Measurements from ENCODE around the gene GOPC. TPM values are rescaled to one million over a fixed set of nuclear protein-coding genes. Genes with fewer than 3 reads are reported as not detected.
A peak's percentile ranks its signal among the peaks of the same experiment; 100 is the strongest.

The GOPC gene
- total RNA-seq, 4 donors from 2014 or later, result 16.5 to 94.7 (median 26.6) TPM

DNA sequence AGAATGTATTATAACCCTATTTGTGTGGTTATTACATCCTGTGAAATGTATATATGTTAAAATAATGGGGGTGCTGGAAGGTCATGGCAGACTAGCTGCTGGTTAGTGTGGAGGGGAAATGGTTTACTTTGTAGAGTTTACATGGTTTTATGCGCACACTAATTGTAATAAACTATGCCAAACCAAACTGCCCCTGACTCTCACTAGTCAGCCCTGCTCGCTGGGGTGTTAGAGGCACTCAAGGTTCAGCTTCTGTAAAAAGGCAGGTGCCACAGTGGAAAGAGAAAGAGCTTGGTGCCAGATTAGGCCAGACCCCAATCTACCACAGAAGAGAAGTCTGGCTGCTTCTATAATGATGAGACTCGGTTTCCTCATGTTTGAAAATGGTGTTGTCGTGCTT, 52.7 kb downstream of the GOPC start:
- no peak for DNase-seq
- H3K4me3 ChIP-seq, result no peak overlapping the region
- TF ChIP-seq, protein P1, sequence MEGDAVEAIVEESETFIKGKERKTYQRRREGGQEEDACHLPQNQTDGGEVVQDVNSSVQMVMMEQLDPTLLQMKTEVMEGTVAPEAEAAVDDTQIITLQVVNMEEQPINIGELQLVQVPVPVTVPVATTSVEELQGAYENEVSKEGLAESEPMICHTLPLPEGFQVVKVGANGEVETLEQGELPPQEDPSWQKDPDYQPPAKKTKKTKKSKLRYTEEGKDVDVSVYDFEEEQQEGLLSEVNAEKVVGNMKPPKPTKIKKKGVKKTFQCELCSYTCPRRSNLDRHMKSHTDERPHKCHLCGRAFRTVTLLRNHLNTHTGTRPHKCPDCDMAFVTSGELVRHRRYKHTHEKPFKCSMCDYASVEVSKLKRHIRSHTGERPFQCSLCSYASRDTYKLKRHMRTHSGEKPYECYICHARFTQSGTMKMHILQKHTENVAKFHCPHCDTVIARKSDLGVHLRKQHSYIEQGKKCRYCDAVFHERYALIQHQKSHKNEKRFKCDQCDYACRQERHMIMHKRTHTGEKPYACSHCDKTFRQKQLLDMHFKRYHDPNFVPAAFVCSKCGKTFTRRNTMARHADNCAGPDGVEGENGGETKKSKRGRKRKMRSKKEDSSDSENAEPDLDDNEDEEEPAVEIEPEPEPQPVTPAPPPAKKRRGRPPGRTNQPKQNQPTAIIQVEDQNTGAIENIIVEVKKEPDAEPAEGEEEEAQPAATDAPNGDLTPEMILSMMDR (IDR thresholded peaks at IDR 0.05), result no peak
- no peak for TF ChIP-seq POLR2A (IDR thresholded peaks at IDR 0.05)
- no peaks in the 10 kb centered on the region for H3K9me3 ChIP-seq
- no peaks in the 10 kb centered on the region for H3K27me3 ChIP-seq
- no peaks in the 10 kb centered on the region for H3K36me3 ChIP-seq
- H3K4me1 ChIP-seq, result no peaks in the 10 kb centered on the region
- no peak overlapping the region for H3K27ac ChIP-seq
- intact Hi-C loops (cut with DNase I; ENCODE audit: low total_unique reads), result loop anchor here (10.0 kb wide), 1 partner anchor 95 kb away; no protein-coding TSS in a partner anchor

DNA sequence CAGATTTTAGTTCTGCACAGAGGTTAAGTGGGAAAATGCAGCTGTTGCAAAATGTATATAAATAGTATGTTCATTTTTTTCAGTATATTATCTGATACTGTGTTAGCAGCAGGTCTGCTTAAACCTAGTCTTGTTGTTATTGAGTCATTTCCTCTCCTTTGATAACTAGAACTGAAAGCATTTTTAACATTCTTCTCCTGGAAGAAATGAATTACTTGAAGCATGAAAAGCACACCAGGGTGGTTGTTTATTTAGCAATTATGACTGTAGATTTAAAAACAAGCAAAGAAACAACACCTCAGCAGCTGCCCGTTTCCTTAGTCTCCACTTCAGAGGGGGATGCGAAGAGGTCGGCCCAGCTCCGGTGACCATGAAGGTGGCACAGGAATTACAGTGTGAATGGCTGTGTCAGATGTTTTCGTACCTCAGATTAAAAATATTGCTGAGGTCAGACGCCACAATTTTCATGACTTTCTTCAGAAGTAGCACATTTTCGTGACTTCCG, 53.5 kb downstream of the GOPC start:
- intact Hi-C loops (cut with DNase I; ENCODE audit: low total_unique reads), result no loop called here
- Histone ChIP-seq H3K27ac (no peak overlapping the region), H3K4me1 (no peaks in the 10 kb centered on the region), H3K27me3 (no peaks in the 10 kb centered on the region), H3K4me3 (no peak overlapping the region), H3K36me3 (no peaks in the 10 kb centered on the region), H3K9me3 (no peaks in the 10 kb centered on the region)
- TF ChIP-seq, protein P1 (IDR thresholded peaks at IDR 0.05), result no peak
- no peak for TF ChIP-seq POLR2A (IDR thresholded peaks at IDR 0.05)
- DNase-seq, result no peak

DNA sequence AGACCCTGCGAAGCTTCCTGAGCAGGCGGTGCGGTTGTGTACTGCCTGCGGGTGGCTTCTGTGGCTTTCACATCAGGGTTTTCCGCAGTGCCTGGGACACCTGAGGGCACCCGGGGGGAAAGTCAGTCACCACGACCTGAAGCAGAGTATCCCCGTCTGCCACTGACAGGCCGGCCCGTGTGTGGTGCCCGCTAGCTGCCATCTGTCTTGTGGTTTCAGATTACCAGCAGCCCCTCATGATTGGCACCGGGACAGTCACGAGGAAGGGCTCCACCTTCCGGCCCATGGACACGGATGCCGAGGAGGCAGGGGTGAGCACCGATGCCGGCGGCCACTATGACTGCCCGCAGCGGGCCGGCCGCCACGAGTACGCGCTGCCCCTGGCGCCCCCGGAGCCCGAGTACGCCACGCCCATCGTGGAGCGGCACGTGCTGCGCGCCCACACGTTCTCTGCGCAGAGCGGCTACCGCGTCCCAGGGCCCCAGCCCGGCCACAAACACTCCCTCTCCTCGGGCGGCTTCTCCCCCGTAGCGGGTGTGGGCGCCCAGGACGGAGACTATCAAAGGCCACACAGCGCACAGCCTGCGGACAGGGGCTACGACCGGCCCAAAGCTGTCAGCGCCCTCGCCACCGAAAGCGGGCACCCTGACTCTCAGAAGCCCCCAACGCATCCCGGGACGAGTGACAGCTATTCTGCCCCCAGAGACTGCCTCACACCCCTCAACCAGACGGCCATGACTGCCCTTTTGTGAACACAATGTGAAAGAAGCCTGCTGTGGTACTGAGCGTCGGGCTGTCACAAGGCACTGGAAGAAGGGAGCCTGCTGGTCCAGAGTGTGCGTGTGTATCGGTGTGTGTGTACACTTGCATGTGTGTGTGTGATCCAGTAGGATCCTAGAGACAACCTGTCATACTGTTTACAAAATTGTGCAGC, 54.4 kb downstream of the GOPC start:
- intact Hi-C loops (cut with DNase I; ENCODE audit: low total_unique reads), result no loop called here
- H3K9me3 ChIP-seq, result no peaks in the 10 kb centered on the region

DNA sequence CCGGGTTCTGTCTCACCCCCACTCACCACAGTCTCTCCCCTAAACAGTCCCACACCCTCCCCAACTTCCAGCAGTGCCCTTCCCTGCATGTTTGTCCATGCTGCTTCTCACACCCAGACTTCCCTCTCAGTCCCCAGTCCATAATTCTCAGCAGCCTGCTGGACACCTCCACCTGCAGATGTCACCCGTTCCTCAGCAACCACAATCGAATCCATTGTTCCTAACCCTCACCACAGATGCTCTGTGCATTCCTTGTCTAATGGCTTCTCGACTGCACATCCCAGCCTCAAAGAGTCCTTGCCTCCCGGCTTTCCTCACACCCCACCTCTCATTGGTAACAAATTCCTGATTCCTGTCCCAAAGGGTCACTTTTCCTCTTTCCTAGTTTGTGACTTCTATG, 55.6 kb downstream of the GOPC start:
- intact Hi-C loops (cut with DNase I; ENCODE audit: low total_unique reads), result no loop called here
- H3K4me3 ChIP-seq, result no peak overlapping the region
- DNase-seq, result no peak
- H3K36me3 ChIP-seq, result no peaks in the 10 kb centered on the region
- no peaks in the 10 kb centered on the region for H3K9me3 ChIP-seq
- TF ChIP-seq, protein P1 (IDR thresholded peaks at IDR 0.05), result no peak
- TF ChIP-seq POLR2A (IDR thresholded peaks at IDR 0.05), result no peak
- no peaks in the 10 kb centered on the region for H3K27me3 ChIP-seq
- H3K27ac ChIP-seq, result no peak overlapping the region
- no peaks in the 10 kb centered on the region for H3K4me1 ChIP-seq

More for the DNA sequence above, 54.4 kb downstream of the GOPC start:
- no peak for TF ChIP-seq POLR2A (IDR thresholded peaks at IDR 0.05)
- TF ChIP-seq, protein P1 (IDR thresholded peaks at IDR 0.05), result no peak
- H3K4me1 ChIP-seq, result no peaks in the 10 kb centered on the region
- H3K27ac ChIP-seq, result no peak overlapping the region
- H3K27me3 ChIP-seq, result no peaks in the 10 kb centered on the region
- no peaks in the 10 kb centered on the region for H3K36me3 ChIP-seq
- peak; percentile 27 to 36 for DNase-seq
- H3K4me3 ChIP-seq, result peak overlapping the region; percentile 2 to 38

DNA sequence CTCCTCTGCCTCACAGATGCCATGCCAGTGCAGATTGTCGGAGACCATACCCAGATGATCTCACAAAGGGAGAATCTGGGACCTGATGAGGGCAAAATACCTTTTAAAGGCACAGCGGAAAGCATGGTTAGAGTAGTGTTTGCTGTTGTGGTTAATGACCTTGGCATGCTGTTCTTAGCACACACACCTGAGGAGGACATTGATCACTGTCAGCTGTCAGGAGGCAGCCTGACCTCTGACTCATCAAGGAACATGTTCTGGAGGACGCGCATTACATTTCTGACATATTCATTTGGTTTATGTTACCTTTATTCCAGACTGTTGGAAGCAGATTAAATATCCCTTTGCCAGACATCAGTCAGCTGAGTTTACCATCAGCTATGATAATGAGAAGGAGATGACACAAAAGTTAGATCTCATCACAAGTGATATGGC, 57.1 kb downstream of the GOPC start:
- Histone ChIP-seq H3K4me1 (no peaks in the 10 kb centered on the region), H3K9me3 (no peaks in the 10 kb centered on the region), H3K27ac (no peak overlapping the region), H3K36me3 (no peaks in the 10 kb centered on the region), H3K4me3 (no peak overlapping the region), H3K27me3 (no peaks in the 10 kb centered on the region)
- intact Hi-C loops (cut with DNase I; ENCODE audit: low total_unique reads), result no loop called here
- no peak for DNase-seq
- TF ChIP-seq POLR2A (IDR thresholded peaks at IDR 0.05), result no peak
- TF ChIP-seq, protein P1 (IDR thresholded peaks at IDR 0.05), result no peak
